HFFc6 (cell line): Measurements from ENCODE around the gene PSD4. TPM values are rescaled to one million over a fixed set of nuclear protein-coding genes. Genes with fewer than 3 reads are reported as not detected.
A peak's percentile ranks its signal among the peaks of the same experiment; 100 is the strongest.

Source experiments
- DNase-seq: peaks from one replicate; pipeline ENCODE4 v3.0.0-alpha.2; 2018
- H3K27ac Mint-ChIP-seq: 2 replicates; pipeline ENCODE4 v1.8.0; 2020; ENCODE audit warnings: mild to moderate bottlenecking, mixed read lengths
- H3K27me3 Mint-ChIP-seq: 2 replicates; pipeline ENCODE4 v1.8.0; 2021; ENCODE audit warnings: mild to moderate bottlenecking, moderate library complexity, mixed read lengths; ENCODE audit not compliant: insufficient read depth
- H3K36me3 Mint-ChIP-seq: 2 replicates; pipeline ENCODE4 v1.8.0; 2021; ENCODE audit warnings: low read depth, mixed read lengths
- H3K4me1 Mint-ChIP-seq: 2 replicates; pipeline ENCODE4 v1.8.0; 2020; ENCODE audit warnings: low read depth, mixed read lengths
- H3K4me3 Mint-ChIP-seq: 2 replicates; pipeline ENCODE4 v1.8.0; 2020; ENCODE audit warnings: mild to moderate bottlenecking, moderate library complexity, mixed read lengths
- H3K9me3 Mint-ChIP-seq: 2 replicates; pipeline ENCODE4 v1.8.0; 2020; ENCODE audit warnings: mild to moderate bottlenecking, mixed read lengths
- long read RNA-seq: library from polyadenylated mRNA; unstranded; transcript quantifications from one replicate; pipeline ENCODE4 v2.0.0, GENCODE V29; 2019
- total RNA-seq, 6 experiments: library from RNA; stranded (reverse); fragmentation: NEBNext Ultra II Directional; extraction: Animal tissue kit (Norgen Biotek cat#: 25700); gene quantifications; 2 replicates in 1 of 6; 3 replicates in 5 of 6; pipeline ENCODE4 v1.2.3, GENCODE V29; 2021
- TF ChIP-seq, protein P1 (sequence below): fragments of 200-600 bp; sonication (generic); IDR thresholded peaks from 2 replicates; pipeline ENCODE4 v1.5.0; 2021; ENCODE audit warnings: antibody characterized with exemption, mild to moderate bottlenecking

Gene PSD4
- 1 to 10 TPM in 5 of 6 experiments, under 1 TPM in 1; 0.76 to 1.8 (median 1.1) TPM for total RNA-seq
- long read RNA-seq, partial matches to known transcripts: 0 of 1 reads
- long read RNA-seq, other reads (novel, unspliced or antisense): 1 of 1 reads

DNA sequence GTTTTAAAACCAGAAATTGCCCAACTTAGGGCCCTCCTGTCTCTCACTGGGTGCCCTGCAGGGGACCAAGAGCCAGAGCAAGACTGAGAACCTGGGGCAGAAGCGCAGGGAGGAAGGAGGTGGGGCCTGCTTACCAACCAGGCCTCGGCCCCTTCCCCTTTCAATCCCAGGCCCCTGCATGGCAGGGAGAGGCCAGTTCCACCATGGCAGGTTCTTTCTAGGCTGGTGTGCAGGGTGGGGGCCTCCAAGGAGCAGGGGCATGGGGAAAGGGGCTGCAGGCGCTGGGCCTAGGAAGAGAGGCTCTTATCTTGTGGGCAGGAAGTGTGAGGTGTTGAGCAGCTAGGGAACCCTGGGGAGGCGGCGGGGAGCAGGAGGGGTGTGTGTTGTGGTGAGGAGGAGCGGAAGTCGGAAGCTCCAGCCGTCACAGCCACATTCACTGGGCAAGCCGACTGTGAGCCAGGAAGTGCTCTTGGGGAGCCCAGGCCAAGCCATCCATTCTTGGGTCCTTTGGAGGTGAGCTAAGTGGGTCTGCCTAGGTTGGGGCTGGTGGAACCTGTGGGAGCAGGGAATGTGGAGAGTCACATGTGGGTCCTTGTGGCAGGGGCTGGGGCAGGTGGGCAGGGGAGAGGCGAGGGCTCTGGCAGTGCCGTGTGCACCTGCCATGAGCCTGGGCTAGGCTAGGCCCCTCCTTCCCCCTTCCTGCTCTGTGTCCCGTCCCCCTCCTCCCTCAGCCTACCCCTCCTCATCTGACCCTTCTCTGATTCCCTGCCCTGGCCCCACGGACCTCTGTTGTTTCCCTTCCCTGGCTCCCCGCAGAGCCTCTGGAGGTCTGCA lies at the start of gene PSD4:
PSD4 (plus strand) TSS at position 430 of the 834 bp plus-strand sequence. CDS start 8,486 bp downstream, outside the sequence.
- TF ChIP-seq, protein P1, sequence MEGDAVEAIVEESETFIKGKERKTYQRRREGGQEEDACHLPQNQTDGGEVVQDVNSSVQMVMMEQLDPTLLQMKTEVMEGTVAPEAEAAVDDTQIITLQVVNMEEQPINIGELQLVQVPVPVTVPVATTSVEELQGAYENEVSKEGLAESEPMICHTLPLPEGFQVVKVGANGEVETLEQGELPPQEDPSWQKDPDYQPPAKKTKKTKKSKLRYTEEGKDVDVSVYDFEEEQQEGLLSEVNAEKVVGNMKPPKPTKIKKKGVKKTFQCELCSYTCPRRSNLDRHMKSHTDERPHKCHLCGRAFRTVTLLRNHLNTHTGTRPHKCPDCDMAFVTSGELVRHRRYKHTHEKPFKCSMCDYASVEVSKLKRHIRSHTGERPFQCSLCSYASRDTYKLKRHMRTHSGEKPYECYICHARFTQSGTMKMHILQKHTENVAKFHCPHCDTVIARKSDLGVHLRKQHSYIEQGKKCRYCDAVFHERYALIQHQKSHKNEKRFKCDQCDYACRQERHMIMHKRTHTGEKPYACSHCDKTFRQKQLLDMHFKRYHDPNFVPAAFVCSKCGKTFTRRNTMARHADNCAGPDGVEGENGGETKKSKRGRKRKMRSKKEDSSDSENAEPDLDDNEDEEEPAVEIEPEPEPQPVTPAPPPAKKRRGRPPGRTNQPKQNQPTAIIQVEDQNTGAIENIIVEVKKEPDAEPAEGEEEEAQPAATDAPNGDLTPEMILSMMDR: no peak
- Mint-ChIP-seq H3K36me3 (no peaks in the 10 kb centered on the region), H3K9me3 (no peaks in the 10 kb centered on the region), H3K27me3 (peaks cover 5% of the 10 kb centered on the region; the same call in 1 of the 2 replicates), H3K4me1 (no peaks in the 10 kb centered on the region), H3K27ac (no peak within 1 kb of the TSS), H3K4me3 (no peak within 1 kb of the TSS)
- DNase-seq: no peak

DNA sequence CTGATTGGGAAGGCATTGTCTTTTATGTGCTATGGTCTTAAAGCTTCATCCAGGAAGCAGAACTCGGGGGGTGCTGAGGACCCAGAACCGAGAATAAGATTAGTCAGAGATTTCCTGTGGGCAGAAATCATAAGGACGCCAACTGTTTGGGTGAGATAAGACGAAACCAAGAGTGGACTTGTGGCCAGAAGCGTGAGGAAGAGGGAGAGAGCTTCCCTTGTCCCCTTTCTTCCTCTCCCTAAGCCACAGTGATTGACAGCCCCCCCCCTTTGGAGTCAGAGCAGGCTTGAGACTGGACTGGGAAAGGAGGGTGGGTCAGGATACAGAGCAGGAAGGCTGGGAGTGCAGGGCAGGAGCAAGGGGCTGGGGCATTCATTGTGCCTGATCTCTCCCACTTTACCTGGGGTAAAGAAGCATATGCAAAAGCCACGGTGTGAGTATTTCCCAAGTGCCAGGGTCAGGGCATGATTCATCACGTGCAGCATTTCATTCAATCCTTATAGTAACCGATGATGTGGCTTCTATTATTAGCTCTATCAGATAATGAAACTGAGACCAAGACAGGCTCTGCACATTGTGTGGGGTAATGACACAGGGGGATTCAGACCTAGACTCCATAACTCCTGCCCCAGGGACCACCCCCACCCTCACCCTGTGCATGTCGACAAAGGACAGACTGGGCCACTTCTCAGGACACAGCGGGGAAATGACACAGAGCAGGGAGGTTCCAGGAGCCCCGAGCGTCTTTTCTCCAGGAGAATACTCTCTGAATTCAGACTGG lies 49.4 kb upstream of the PSD4 start:
- peaks cover 17% of the 10 kb centered on the region for H3K27me3 Mint-ChIP-seq
- H3K36me3 Mint-ChIP-seq: no peaks in the 10 kb centered on the region
- peaks cover 26% of the 10 kb centered on the region for H3K4me1 Mint-ChIP-seq
- no peaks in the 10 kb centered on the region for H3K9me3 Mint-ChIP-seq
- H3K27ac Mint-ChIP-seq: peak overlapping the region; percentile 67
- TF ChIP-seq, protein P1: no peak
- peak; percentile 61 for DNase-seq
- peak overlapping the region; percentile 74 for H3K4me3 Mint-ChIP-seq

DNA sequence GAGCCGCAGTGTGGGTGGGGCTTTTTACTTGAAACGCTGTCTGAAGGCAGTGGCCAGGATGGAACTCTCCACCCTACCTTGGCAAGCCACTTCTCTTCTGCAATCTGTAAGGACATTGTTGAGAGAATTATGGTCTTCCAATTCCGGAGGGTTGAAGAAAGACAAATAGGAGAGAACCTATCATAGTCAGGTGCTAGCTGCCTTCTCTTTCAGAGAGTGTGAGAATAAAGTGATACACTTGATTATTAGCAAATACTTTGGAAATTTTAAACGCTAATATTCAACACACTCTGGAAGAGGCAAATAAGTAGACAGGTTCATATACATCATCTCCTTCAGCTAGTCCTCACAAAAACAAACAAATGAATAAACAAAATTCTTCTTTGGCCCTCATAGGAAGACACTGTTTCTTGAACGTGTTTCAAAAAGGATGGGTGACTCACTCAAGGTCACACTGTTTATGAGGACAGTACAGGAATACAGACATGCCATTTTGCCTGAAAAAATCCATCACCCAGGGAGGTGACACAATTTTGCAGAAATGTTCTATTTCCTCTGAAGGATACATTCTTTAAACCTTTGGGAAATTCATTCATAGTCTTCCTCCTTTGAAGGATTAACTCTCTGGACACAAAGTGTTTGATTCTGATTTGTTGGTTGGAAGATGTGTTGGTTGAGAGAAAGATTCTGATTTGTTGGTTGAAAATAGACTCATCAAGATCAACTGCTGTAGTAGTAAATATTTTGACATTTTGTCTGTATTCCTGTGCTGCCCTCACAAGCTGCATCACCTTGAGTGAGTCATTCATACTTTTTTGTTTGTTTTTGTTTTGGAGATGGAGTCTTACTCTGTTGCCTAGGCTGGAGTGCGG lies 48.6 kb upstream of the PSD4 start:
- peak overlapping the region; percentile 67 for H3K27ac Mint-ChIP-seq
- H3K36me3 Mint-ChIP-seq: no peaks in the 10 kb centered on the region
- no peaks in the 10 kb centered on the region for H3K9me3 Mint-ChIP-seq
- peak; percentile 52 for DNase-seq
- H3K4me1 Mint-ChIP-seq: peaks cover 26% of the 10 kb centered on the region
- TF ChIP-seq, protein P1: no peak
- peaks cover 21% of the 10 kb centered on the region for H3K27me3 Mint-ChIP-seq
- H3K4me3 Mint-ChIP-seq: peak overlapping the region; percentile 74; the same call in 1 of the 2 replicates

DNA sequence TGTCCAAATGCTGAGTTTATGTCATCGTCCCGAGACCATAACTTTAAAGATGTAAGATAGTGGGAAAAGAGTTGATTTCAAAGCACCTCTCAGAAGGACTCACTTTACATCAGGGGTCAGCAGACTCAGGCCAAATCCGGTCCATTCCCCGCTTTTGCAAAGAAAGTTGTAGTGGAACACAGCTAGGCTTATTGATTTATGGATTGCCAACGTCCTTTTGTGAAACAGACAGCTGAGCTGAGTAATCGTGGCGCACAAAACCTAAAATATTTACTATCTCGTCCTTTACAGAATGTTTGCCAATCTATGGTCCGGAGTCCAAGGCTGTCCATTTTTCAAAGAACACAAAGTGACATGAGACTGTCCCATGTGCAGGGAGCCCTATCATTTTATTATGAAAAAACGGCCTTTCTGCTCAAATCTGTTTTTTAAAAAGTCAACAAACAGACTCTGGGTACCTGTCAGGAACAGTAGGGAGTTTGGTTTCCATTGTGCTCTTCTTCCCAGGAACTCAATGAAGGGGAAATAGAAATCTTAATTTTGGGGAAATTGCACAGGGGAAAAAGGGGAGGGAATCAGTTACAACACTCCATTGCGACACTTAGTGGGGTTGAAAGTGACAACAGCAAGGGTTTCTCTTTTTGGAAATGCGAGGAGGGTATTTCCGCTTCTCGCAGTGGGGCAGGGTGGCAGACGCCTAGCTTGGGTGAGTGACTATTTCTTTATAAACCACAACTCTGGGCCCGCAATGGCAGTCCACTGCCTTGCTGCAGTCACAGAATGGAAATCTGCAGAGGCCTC lies 46.7 kb upstream of the PSD4 start, which contains the start of gene IL1RN:
IL1RN (plus strand) TSS at position 754 of the 801 bp plus-strand sequence; CDS start at position 781, 27 bp downstream.
- Mint-ChIP-seq H3K9me3 (no peaks in the 10 kb centered on the region), H3K27ac (no peak within 1 kb of the TSS)

More for the DNA sequence above, 46.7 kb upstream of the PSD4 start, which contains the start of gene IL1RN:
- H3K4me3 Mint-ChIP-seq: no peak within 1 kb of the TSS
- peaks cover 26% of the 10 kb centered on the region for H3K4me1 Mint-ChIP-seq
- TF ChIP-seq, protein P1: no peak
- H3K27me3 Mint-ChIP-seq: peaks cover 19% of the 10 kb centered on the region
- no peak for DNase-seq
- H3K36me3 Mint-ChIP-seq: no peaks in the 10 kb centered on the region
